GM21786 (cell line): ENCODE data around the gene PPIL4.

ENCODE experiments used
- ATAC-seq: cut with Tn5 transposase; IDR thresholded peaks from one replicate; pipeline ENCODE4 v1.9.1; 2021; ENCODE audit not compliant: unreplicated experiment

PPIL4 gene, protein sequence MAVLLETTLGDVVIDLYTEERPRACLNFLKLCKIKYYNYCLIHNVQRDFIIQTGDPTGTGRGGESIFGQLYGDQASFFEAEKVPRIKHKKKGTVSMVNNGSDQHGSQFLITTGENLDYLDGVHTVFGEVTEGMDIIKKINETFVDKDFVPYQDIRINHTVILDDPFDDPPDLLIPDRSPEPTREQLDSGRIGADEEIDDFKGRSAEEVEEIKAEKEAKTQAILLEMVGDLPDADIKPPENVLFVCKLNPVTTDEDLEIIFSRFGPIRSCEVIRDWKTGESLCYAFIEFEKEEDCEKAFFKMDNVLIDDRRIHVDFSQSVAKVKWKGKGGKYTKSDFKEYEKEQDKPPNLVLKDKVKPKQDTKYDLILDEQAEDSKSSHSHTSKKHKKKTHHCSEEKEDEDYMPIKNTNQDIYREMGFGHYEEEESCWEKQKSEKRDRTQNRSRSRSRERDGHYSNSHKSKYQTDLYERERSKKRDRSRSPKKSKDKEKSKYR

DNA sequence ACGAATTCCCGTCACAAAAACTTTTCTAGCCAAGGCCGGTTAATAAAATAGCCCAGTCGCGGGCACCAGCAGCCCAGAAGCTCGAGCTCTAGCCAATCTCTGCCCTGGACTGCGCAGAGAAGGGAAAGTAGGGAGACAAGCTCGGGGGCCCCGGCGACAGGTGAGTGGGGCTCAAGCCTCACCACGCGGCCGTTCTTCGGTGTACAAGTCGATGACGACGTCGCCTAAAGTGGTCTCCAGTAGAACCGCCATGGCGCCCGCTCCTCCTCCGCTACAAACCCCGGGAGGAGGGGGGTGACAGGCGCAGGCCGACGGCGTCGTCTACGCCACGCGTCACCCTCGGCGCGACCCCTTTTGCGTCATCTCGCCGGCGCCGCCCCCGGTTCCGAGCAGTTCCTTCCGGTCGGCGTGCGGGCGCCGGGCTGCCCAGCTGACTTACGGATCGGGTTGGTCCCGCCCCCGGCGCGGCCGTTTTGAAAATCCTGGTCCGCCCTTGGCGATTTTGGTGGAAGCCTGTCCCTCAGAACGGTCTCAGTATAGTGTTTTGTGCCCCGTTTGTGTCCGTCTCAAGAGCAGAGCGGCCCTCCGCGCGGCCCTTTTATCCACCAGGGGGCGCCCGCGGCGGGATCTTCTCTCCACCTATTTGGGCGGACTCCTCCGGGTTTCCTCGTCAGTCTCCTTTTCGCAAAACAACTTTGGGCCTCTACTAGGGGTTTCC, at the start of gene PPIL4:
PPIL4 (minus strand) TSS at position 290 of the 718 bp plus-strand sequence; CDS start at position 252, 38 bp downstream.
- ATAC-seq = peak; percentile 94

DNA sequence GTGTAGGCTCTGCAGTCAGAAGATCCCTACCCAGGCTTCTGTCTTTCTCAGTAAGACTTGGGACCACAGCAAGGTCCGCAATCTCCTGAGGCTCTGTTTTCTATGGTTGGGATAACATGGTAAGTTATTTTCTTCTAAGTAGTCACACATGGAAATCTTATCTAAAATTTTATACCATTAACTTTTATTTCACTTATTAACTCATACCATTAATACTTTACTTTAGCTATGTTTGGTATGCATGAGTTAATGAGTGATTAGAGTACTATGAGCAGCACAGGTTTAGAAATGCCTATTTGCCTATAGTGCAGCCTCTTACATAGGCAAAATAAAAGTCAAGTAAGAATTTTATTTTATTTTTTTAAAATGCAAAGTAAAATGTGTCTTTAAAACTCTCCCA, 47.6 kb upstream of the PPIL4 start:
- no peak for ATAC-seq

DNA sequence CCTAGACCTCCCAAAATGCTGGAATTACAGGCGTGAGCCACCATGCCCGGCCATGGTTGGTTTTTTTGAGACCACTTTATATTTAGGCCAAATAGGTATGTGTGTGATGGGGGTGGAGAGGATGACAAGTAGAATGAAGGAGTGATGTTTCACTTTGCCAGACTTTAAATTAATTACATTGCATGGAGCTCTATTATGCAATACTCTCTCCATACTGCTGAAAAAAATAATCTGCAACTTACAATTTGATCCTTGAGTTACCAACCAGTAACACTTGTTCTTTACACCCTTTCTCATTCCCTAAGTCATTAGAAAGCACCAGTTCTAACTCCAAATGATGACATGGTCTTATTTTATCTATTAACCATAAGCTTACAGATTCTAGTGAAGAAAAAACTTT, 47.1 kb upstream of the PPIL4 start:
- ATAC-seq = no peak

DNA sequence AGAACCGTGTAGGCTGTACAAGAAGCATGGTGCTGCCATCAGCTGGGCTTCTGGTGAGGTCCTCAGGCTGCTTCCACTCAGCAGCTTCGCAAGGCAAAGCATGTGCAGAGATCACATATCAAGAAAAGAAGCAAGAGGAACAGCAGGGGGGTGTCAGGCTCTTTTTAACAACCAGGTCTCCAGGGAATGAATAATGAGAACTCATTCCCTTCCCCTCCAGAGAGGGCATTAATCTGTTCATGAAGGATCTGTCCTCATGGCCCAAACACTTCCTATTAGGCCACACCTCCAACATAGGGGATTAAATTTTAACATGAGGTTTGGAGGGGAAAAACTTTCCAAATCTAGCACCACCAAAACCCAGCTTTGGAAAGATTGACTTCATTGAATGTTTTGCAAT, 40.3 kb upstream of the PPIL4 start:
- no peak for ATAC-seq

DNA sequence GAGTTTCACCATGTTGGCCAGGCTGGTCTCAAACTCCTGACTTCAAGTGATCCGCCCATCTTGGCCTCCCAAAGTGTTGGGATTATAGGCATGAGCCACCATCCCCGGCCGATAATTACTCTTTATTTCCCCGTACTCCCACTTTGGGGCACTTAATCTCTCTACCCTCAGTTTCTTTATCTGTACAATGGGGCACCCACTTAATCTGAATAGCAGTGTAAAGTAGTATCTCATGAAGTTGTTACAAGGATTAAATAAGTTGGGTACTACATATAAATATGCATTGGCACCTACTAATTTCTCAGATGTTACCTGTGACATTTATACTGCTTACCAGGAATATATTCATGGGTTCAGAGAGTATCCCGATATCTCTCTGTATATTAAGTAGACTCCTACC, 35.5 kb upstream of the PPIL4 start:
- ATAC-seq = no peak

DNA sequence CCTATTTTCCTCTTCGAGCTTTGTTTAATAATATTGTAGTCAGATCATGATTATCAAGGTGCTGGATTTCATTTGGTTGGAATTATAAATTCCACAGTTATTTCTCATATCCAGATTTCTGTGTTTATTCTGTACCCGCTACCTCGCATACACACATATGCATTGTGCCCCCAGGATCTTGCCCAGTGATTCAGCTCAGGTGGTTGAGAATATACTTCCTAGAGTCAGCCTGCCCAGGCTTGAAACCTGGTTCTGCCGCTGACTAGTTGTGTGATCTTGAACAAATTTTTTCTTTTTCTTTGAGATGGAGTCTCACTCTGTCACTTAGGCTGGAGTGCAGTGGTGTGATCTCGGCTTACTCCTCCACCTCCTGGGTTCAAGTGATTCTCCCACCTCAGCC, 35.0 kb upstream of the PPIL4 start:
- ATAC-seq = no peak

DNA sequence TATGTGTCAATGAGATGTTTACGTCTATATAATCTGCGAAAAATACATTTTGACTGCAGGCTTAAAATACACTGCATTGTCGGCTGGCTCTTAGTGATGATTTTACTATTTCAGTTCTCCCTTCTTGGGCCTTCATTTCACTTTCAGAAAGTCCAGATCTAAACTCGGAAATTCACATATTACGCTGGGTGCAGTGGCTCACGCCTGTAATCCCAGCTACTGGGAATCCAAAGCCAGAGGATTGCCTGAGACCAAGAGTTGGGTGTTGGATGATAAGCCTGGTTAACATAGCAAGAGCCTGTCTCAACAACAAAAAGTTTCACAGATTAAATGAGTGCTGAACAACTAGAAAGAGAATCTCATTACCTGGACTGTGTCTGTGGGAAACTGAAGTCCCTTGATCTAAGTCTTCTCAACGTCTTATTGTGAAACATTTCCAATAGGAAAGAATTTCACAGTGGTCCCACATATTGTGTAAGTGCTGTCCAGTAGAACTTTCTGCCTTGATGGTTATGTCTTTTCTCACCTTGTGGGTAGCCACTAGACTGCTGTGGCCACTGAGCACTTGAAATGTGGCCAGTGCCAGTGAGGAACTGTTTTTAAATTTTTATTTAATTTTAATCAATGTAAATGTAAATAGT, 22.2 kb upstream of the PPIL4 start:
- ATAC-seq = no peak

DNA sequence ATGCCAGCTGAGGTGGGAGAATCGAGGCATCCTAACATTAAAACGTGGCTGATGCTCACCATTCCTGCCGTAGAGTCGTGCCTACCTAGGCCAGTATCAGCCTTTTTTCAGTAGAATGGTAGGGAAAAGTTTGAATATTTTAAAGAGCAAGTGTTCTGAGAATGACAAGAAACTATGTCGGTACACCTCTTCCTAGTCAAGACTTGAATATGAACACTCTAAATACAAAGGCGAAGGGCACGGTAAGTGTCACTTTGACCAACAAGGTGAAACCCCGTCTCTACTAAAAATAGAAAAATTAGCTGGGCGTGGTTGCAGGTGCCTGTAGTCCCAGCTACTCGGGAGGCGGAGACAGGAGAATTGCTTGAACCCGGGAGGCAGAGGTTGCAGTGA, 21.3 kb upstream of the PPIL4 start:
- no peak for ATAC-seq

DNA sequence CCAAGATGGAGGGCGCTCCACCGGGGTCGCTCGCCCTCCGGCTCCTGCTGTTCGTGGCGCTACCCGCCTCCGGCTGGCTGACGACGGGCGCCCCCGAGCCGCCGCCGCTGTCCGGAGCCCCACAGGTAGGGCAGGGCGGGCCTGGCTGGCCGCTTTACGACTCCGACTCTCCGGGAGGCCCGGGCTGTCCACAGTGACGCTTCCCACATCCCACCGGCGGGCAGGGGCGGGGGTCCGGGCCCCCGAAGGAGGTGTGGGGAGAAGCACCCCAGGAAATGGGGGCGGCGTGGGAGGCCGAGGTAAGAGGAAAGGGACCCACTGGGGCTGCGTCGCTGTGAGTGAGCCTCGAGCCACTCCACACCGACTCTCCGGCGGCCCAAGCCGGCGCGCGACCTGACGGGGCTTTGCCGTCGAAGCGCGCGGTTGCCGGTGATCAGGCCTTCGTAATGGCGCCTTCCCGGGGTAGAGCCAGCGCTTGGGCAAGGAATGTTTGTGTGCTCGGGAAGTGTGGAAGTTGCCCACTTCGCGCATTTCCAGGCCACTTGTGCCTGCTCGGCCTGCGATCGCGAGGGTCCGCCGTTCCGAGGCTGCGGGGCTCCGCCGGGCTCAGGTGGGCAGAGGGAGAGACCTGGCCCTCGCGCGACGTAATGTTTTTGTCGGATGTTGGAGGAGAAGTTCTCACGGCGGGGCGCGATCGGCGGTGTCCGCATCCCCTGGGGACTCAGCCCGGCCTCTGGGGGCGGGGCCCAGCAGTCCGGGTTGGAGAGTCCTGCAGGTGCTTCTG, 20.8 kb upstream of the PPIL4 start:
- peak; percentile 6 for ATAC-seq

DNA sequence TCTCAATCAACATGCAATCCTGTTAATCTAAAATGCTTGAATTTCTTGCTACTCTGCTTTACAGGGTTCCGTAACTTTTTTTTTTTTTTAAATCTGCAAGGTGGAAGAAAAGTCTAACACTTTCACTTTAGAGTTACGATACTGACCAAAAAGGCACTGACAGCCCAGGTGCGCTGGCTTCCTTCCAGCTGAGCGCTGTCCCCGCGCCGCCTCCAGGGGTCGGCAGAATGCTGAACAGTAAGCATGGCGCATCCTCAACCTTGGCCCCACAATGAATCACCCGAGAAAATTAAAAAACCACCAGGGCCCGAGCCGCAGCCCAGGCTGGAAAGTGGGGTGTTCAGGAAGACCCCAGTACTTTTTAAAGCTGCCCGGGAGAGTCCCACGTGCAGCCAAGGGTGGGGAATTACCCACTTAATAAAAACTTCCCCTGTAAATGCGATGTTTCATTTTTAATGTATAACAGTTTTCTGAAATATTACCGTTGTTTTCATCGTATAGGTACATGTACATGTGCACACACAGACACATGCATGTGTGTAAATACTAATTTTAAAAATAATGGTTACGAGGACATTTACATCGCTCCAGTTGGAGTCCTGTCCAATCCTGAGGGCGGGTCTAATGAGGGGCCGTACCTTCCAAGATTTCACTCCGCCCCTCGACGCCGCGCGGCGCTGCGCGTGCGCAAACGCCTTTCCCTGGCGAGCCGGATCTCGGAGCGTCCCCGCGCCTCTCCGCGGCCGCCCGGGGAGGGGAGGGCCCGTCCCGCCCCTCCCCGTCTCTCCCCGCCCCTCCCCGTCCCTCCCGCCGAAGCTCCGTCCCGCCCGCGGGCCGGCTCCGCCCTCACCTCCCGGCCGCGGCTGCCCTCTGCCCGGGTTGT, 19.9 kb upstream of the PPIL4 start, which contains the start of gene GINM1:
GINM1 (plus strand) TSS at position 849 of the 883 bp plus-strand sequence. CDS start 40 bp downstream, outside the sequence.
- ATAC-seq = peak; percentile 72

DNA sequence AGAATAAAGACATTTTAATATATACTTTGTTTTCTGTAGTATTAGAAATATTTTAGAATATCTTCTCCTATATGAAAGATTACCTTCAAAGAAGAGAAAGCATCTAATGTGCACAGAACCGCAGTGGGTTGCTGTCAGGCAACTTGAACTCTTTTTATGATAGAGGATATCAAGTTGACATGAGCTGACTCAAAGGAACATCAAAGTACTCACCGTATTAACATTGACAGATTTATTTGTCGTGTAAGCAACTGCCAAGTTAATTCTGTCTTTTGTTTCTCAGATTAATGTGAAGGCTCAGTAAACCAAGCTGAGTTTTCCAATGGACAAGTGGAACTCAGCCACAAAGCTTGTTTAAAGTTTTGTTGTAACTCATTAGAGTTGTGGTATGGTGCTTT, 18.1 kb upstream of the PPIL4 start:
- no peak for ATAC-seq

DNA sequence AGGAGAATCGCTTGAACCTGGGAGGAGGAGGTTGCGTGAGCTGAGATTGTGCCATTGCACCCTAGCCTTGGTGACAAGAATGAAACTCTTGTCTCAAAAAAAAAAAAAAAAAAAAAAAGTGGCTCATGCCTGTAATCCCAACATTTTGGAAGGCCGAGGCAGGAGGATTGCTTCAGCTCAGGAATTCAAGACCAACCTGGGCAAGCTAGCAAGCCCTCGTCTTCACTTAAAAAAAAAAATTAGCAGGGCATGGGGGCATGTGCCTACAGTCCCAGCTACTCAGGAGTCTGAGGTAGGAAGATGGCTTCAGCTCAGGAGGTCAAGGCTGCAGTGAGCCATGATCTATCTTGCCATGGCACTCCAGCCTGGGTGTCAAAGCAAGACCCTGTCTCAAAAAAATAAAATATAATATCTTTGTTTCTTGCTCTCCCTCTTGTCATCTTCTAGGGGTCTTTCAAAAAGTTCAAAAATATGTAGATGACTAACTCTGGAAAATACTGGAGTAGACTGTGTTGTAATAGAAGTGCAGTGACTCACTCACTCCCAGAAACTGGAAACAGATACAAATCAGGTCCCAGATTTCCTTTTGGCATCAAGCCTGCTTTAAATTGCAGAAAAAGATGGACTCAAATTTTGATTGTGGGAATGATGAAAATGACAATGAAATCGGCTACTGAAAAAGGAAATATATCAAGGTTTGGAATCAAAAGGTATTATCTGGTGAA, 17.5 kb upstream of the PPIL4 start:
- no peak for ATAC-seq

DNA sequence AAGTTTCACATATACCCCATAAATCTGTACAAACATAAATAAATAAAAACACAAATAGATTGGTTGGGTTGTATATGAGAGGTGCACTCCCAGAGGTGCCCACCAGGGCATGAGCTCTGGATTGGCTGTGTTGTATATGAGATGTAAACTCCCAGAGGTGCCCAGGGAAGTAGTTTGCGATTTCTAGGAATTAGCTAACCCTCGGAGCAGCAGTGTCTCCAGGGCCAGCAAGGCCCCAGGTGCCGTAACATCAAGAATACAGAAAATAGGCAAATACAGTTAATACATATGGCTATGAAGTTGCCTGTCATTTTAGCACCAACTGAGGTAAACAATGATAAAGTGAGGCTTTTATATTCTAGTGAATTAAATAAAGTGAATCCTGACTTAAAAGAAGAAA, 14.9 kb upstream of the PPIL4 start:
- no peak for ATAC-seq

DNA sequence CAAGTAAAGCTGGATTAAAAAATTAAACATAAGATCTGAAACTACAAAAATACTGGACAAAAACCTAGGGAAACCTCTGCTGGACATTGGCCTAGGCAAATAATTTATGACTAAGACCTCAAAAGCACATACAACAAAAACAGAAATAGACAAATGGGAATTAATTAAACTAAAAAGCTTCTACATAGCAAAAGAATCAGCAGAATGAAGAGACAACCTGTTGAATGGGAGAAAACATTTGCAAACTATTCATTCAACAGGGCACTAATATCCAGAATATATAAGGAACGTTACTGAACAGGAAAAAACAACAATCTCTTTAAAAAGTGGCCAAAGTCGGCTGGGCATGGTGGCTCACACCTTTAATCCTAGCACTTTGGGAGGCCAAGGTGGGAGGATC, 13.5 kb upstream of the PPIL4 start:
- no peak for ATAC-seq

DNA sequence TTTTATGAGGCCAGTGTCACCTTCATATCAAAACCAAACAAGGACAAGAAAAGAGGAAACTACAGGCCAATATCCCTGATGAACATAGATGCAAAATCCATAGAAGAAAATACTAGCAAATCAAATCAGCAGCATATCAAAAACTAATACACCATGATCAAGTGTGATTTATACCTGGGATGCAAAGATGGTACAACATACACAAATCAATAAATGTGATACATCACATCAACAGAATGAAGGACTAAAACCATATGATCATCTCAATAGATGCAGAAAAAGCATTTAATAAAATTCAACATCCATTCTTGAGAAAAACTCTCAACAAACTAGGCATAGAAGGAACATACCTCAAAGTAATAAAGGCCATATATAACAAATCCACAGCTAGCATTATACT, 12.2 kb upstream of the PPIL4 start:
- ATAC-seq = no peak

DNA sequence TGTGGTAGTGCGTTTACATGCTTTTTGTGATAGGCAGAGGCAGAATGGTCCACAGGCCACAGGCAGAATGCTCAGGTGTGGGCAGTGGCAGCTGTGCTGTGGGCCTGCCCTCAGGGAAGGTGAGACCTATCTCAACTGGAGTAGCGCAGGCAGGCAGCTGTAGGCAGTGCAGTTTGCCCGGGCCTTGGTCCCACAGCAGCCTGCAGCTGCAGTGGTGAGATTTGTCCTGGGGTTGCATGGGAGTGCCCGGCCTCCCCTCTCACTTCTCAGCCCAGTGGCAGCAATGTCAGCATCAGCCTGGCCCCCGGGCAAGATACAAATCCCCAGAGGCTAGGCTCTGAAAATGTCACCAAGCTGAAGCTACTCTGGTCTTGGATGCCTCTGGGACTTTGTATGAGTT, 6.1 kb upstream of the PPIL4 start:
- no peak for ATAC-seq

DNA sequence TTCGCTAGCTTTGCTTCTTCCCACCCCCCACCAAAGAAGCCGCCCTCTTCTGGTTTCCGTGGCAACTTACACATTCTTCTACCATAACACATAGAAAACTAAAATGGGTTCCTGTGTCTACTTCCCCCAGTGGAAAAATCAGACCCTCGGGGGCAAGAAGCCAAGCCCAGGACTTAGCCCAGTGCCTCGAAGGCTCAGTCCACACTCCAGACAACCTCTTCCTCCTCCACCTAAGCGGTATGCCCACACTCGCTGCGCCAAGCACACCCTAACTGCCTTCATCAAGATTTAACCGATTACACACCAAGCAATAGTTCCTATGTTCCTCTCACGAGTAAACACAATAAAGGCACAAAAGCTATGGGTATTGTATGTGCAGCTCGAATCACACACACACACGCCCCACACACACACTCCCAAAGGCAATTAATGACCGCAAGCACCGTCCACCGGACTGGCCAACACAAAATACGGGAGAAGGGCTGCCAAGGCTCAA, 537 bp downstream of the PPIL4 start:
- ATAC-seq = peak; percentile 7

DNA sequence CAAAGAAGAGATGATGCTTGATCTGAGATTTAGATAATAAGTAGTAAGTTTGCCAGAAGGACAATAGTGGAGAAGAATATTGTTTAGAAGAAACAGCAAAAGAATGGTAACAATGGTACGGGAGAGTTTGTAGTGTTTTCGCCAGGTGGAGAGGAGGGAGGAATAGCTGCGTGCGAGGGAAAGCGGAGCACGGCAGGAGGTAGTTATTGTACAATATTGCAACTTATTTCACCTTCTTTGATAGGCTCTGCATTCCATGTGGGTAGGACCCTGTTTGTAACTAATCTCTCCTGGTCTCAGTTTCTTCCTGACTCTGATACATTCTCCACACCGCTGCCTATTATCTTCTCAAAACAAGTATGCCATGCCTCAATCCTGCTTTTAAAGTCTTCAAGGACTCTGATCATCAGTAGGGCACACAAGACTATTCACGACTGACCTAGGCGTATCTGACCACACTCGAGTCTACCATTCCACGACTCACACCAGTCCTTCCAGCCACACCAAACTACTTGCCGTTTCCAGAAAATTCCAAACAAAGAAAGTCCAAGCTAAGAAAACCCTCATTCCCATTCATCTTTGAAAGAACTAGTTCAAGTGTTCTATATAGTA, 1.1 kb downstream of the PPIL4 start:
- ATAC-seq = no peak

DNA sequence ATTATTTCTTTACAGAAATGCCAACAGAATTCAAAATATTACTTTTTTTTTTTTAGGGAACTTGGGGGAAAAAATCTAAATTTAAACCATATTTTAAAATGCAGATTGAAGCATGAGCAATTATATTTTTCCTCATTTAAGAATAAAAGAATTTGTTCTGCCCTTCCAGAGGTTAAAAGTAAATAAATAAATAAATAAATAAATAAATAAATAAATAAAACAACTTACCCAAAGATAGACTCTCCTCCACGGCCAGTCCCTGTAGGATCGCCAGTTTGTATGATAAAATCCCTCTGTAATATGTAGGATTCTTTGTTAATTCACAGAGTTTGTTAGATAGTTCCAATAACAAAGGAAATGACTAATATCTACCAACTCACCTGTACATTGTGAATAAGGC, 4.7 kb downstream of the PPIL4 start:
- no peak for ATAC-seq
